Stimulated activated CD4-positive, alpha-beta T cell treated with anti-CD3 and anti-CD28 coated beads, Interleukin-4, amount 100 ng/mL, for 24 hours (primary cell): Measurements from ENCODE around the gene SLCO2A1.
A peak's percentile ranks its signal among the peaks of the same experiment; 100 is the strongest.

Source experiments
- DNase-seq: peaks from one replicate; pipeline ENCODE4 v3.0.0-alpha.2; 2020

SLCO2A1 gene

DNA sequence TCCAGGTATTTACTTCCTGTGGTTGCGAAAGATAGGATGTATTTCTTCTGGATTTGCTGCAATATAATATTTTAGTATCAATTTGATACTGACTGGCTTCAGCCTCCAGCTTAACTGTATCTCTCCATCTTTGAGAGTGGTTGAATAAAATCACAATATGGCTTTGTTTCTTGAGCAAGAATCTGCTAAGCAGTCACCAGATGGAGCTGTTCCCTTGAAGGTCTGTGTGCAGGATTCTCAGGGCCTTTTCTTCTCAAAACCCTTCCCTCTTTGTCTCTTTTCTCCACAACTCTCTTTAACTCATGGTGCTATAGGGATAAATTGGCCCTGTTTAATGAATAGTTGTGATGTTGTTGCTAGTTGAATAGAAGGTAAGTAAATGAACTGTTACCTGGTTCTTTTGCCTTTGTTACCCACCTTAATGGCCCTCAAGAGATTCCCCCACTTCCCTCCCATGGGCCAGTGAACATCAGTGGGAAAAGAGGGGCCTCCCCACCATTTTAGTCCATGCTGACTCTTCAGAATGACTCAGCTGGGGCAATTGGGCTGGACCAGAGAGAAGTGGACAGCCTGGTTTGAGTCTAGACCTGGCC, 99.3 kb downstream of the SLCO2A1 start:
- DNase-seq: no peak

DNA sequence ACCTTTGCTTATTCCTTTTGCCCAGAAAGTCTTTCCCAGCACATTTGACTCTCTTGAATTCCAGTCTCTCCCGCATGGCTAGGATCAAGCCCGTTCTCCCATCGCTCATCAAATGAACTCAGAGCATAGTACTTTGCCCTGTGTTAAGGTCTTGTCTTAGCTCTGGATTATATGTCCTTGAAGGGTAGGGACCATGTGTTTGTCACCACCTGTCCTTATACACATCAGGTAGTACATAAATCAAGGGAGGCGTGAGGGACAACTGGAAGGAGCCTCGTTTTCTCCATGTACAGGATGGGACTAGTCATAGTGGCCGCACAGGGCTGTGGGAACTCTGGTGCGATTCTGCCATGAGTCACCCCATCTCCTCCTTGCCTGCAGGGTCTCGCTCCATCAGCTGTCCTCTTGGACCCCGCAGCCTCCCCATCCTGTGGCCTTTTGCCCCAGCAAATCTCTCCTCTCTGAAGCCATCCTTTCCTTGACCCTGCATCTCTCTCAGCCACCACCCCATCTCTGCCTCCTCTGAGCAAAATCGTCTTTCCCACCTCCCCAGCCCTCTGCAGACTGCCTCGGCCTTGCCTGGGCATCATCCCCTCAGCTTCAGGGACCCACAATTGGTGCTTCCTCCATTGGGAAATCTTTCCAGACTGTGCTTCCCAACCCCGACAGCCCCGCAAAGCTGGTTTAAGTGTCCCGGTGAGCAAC, 100.7 kb downstream of the SLCO2A1 start:
- no peak for DNase-seq

DNA sequence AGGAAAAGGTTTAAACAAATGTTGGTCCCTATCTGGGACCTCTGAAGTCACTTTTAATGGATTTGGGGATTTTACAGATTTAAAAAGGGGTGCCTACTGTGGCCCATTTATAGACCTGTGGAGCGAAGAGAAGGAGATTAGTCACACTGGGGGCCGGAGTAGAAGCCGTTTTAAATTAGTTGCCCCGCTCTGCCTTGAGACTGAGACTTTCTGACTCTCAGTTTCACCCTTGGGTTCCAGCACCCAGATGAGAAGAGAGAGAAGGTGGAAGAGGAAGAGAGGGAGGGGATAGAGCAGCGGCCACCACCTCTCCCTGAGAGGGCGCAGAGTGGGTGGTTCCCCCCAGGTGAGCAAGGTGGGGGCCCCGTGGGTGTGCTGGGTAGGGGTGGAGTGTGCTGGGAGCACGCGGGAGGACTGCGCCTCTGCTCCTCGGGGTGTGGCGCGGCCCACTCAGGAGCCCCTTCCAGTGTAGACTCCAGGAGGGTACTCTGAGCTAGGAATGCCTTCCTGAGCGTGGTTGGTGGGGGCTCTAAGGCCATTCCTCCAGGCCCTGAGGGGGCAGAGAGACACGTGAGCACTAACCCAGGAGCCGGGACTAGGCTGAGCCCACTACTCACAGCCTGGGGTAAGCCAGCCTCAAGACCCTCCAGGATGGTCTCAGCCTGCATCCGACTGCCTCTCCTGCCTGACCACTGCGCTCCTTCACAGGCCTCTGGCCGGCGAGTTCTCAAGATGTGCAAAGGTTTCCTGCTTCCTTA, 101.4 kb downstream of the SLCO2A1 start:
- no peak for DNase-seq

DNA sequence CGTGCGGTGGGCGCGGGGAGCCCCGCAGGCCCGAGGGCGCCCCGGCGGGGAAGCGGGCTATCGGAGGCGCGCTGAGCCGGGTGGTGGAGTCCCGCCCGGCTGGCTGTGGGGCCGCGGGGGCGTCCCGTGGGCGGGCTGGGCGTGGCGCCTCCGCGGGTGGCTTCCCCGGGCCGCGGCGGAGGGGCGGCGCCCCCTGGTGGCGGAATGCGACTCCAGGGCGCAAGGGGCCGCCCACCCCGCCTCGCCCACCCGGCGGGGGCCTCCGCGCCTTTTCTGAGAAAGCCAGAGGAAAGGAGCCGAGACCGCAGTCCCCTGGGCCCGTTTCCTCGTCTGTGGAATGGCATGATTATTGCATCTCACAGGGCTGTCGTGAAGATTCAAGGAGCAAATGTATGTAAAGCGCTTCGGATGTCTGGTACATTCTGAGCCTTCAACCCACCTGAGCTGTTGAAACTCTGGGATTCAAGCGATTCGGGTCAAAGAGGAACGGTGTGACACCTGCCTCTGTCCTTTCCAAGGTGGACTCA, 102.1 kb downstream of the SLCO2A1 start:
- DNase-seq: peak; percentile 68

DNA sequence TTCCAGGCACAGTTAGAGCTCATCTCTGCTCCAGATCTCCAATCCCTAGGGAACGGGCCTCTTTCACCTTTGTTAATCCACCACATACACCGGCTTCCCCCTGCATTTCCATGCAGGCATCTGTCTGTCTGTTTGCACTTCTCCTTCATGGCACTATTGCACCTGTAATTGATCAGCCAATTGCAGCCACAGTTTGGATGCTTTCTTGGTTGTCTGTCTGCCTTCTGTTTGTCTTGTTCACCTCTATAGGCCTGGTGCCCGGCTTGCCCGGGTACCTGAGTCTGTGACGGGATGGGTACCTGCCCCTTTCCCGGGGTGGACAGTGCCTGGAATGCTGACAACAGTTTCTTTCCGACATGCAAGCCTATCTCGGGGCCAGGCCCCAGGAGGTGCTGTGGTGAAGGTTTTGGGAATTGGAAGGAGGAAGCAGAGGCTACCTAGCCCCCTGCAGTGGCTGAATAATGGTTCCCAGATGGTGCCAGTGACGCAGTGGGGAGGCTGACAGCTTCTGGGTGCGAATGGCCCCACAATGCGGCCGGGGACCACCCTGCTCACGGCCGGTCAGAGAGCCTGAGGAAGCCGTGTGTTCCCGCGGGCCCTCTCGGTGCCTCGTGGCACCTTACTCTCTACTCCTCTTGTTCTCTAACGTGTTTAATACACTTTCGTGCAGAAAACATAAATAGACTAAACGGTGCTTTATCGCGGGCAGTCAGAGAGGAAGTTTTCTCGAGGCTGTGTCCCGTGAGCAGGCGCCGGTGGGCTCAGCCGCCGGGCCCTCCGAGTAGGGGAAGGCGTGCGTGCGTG, 102.8 kb downstream of the SLCO2A1 start:
- no peak for DNase-seq

DNA sequence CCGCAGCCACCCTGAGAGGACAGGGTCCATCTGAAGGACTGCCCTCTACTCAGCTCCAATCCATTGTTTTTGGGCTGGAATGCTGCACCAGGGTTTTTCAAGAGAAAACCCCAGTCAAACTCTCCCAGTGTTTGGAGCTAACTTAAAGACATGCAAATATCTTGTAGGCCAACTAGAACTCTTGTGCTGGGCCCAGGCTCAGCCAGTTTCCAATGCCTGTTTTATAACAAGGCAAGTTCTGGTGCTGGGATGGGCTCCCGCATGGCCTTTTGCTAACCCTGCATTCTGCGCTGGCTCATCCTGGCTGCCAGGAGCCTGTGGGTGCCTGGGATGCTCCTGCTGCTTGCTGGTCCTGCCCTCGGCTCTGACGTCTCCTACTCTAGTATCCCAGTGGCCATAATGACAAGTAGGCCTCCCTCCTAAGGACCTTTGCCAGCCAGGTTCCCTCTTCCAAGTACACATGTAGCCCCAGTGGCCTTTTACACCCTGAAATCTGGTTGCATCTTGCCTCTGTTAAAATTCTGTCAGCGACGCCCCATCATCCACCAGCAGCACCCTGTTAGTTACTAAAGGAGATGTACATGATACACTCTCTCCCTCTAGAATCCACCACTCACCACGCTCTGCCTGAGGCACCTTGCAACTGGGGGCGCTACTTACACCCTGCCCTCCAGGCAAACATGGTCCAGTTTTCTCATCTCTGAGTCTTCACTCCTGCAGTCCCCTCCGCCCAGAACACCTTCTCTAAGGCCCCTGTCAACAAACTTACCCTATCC, 103.6 kb downstream of the SLCO2A1 start:
- DNase-seq: no peak

DNA sequence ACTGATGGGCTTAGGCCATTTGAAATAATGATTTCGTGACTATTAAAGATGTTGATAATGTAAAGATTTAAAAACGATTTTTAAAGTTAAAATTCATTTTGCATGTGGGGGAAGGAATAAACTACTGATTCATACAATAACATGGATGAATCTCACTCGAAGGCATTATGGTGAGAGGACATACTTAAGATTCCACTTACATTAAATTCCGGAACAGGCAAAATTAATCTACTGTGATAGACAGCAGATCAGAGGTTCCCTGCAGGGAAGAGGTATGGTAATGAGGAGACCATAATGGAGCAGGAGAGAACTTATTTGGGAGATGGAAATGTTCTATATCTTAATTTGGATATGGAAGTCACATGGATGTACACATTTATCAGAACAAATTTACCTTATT, 105.7 kb downstream of the SLCO2A1 start:
- no peak for DNase-seq

DNA sequence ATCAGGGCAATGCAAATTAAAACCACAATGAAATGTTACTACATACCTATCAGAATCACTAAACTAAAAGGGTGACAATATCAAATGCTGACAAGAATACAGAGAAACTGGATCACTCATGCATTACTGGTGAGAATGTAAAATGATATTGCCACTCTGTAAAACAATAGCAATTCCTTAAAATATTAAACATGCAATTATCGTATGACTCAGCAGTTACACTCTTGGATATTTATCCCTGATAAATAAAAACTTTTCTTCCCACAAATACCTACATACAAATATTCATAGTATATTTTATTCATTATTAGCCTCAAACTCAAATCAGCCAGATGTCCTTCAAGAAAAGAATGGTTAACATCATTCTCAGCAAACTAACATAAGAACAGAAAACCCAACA, 108.1 kb downstream of the SLCO2A1 start:
- no peak for DNase-seq

DNA sequence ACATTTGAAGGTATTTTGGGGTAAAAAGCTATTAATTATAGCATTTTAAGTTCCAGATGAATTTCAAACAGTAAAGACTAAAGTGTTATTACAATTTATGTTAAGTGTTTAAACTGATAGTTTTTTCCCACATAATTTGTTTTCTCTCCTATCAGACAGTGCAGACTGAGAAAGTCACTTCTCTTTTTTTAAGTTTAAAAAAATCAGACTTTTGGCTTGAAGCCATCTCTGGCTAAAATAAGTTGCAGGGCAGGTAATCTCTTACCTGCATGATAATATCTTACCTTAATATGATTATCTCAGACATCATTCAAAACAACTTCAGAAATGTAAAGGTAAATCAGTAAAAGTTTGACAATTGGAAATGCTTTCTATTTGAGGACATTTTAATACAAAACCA, 112.6 kb downstream of the SLCO2A1 start:
- DNase-seq: no peak

DNA sequence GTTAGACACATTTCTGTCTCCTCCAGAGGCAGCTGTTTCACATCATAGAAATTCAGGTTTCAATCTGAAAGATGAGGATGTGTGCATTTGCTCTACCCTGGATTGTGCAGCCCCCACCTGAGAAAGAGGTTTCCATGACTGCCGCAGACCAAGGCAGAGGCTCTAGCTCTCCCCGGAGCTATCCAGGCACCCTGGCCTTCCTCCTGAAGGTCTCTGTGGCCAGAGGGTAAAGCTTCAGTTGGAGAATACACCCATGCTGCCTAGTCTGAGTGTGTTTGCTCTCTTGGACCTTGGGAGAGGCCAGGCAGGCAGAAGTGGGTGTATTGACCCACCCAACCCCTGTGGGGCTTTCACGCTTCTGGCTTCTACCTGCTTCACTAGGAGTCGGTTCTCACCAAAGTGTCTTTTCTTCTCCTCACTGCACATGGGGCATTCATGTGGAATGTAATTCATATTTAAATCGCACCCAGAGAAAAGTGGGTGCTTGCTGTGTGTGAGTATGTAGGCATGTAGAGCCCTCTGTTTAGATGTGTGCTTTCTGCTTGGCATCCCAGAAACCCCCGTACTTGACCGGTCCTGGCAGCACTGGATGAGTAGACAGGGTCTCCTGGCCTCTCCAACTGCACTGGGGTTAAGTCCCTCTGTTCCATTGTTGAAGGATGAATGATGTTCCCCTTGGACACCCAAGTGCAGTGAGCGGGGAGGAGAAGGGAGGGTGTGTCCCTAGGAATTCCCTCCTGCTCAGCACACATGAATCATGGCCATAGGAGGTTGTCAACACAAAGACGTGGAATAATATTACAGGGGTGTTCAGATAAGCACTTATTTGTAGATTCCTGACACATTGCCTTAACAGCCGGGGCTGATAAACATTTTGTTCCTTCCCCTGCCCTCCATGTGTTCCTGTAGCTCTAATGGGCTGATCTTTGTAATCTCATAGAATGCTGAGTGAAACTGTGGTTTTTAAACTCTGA, 113.8 kb downstream of the SLCO2A1 start:
- no peak for DNase-seq

DNA sequence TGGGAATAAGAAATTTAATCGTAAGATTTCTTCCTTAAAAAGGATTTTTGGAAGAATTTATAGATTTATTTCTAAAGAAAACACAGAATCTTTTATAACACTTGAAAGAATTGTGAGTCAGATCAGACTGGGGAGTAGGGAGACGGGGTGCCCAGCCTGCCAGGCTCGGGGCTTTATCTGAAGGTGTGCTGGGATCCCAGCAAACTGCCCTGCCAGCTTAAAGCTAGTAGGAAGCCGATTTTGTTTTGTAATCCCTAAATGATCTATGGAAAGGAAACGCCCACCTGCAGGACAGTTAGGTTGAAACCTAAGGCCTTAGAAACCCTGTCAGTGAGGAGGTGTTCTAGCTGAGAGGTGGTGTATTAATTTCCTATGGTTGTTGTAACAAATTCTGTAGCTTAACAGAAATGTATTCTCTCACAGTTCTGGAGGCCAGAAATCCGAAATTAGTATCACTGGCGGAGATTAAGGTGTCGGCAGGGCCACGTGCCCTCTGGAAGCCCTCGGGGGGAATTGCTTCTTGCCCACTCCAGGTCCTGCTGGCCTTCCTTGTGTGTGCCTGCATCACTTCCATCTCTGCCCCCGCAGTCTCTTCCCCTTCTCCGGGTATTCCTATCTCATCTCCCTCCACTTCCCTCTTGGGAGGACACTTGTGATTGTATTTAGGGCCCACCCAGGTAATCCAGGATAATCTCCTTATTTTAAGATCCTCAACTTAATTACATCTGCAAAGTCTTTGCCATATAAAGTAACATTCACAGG, 114.7 kb downstream of the SLCO2A1 start:
- DNase-seq: no peak

DNA sequence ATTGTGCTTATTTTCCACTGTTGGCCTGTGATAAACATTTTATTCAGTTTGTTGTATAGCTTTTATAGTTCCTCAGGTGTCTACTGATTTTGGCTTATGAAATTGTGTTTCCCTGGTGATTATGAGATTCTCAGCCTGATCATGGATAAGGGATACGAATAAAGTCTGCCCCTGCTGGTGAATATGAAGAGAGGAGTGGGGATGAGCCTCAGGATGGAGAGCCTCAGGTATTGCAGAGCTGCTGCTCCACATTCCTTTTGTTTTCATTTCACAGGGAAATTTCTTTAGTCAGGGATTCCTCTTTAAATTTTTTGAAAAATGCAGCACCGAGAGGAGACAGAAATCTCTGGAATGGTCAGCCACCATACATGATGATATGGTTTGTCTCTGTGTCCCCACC, 119.3 kb downstream of the SLCO2A1 start:
- DNase-seq: no peak

DNA sequence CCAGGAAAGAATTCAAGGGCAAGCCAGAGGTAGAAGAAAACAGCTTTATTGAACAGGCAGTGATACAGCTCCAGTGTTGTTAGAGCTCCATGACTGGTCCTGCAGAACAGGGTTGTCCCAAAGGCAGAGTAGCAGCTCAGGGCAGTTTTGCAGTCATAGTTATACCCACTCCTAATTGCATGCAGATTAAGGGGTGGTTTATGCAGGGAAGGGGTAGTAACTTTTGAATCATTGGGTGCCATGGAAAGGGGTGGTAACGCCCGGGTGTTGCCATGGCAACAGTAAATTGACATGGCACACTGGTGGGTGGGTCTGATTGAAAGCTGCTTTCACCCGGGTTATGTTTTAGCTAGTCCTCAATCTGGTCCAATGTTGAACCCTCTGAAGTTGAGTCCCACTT, 124.3 kb downstream of the SLCO2A1 start:
- DNase-seq: no peak

DNA sequence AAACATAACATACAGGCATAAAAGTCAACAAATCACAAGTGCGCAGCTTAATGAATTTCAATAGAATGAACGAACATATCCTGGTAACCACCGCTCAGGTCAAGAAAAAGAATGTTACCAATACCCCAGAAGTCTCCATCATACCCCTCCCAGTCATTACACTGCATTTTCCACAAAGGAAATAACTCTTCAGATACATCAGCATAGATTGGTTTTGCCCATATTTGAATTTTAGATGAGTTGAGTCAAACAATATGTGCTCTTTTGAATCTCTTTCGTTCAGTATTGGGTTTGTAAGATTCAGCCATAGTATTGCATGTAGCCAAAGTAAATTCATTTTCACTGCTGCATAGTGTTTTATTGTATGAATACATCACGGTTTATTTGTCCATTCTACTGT, 127.9 kb downstream of the SLCO2A1 start:
- DNase-seq: no peak

DNA sequence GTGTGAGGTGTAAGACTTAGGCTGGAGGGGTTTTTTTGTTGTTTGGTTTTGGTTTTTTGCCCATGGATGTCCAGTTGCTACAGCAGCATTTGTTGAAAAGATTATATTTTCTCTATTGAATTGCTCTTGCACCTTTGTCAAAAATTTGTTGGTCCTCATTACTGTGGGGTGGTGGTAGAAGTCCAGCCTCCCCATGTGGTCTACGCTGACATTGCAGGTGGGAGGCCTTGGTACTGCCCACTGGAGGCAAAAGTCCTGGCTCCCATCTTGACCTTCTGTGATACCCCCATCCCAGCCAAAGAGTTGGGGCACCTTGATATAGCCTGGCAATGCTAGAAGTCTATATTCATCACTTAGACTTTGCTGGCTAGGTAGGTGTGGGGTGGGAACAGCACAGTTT, 128.6 kb downstream of the SLCO2A1 start:
- no peak for DNase-seq

DNA sequence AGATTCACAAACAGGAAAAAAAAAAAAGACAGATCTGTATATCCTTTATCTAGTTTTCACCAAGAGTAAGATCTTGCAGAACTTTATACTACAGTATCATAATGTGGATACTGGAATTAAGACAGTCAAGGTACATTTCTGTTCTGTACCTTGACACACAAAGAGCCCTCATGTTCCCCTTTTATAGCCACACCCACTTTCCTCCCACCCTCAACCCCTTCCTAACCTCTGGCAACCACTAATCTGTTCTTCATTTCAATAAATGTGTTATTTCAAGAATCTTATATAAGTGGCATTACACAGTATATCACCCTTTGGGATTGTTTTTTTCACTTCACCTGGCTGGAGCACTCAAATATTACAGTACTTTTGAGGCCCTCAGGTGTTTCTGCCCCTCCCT, 130.4 kb downstream of the SLCO2A1 start:
- DNase-seq: no peak

DNA sequence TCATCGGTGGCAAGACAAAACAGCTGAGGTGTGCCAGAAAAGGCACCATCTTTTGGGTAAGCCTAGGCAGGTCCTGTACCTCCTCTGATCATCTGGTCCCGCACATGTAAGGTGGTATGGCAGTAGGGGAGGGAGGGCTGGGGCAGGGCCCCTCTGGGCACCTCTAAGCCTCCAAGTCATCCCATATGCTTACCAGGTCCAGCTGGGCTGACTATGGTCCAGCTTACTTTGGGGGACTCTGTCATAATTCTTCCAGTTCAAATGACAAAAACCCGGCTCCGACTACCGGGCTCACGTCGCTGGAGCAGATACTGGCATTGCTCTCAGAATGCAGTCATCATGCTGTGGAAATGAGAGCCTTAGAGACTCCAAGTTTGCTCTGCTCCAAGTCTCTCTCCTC, 132.2 kb downstream of the SLCO2A1 start:
- no peak for DNase-seq

DNA sequence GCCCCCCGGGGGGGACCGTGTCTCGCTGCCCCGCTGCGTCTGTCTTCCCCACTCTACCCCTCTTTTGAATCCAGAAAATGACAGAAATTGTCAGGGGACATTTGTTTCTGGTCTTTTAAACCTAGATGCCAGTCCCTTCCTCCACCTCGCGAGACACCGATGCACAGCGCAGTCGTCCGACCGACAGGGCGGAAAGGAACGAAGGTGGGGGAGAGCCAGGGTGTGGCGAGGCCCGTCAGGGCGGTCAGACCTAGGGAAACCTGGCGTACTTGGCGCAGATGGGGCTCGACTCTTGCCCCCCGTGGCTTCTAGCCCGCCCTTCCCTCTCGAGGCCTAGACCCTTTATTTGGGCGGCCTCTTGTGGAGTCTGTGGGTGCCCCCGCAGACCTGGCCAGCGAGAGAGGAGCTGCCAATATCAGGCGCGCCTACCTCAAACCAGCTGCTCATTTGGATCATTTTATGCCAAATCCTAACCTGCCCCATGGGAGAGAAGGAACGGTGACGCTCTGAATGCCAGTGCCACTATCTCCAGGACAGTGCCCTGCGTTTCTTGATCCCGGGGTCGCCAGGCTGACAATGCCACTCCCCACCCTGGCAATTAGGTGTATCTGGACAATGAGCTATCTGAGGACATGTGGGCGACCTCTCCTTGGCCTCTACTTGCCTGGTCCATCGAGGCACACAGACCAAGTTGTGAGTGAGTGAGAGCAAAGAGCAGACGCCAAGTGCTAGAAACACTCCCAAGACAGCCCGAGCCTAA, 133.5 kb downstream of the SLCO2A1 start:
- no peak for DNase-seq

DNA sequence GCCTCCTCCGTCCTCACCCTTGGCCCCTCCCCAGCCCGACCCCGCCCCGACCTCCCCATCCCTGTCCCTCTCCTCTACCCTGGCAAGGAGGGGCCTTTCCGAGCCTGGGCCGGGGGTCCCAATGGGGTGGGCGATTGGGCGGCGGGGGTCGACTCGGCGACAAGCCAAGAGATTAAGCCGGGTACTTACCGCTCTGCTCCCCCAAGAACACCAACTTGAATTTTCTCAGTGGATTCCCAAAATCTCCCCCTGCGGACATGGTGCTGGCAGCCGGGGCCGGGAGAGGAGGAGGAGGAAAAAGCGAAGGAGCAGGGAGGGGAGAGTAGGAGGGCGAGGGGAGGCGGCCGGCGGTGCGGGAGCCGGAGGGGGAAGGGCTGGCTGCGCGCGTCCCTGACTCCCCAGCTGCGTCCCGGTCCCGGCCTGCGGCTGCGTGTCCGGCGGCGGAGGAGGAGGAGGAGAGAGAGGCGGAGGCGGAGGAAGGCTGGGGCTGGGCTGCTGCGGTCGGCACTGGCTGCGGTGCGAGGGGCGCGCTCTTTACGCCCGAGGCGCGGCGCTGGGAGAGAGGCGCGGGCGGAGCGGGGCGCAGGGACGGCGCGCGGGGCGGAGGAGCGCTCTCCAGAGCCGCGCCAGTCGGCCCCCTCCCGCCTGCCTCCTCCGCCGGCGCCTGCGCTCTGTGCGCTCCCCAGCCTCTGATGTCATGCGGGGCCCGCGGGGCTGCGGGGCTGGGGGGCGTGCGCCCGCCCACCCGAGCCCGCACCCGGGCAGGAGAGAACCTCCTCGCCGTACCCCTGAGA, 134.3 kb downstream of the SLCO2A1 start, which contains the start of gene RAB6B:
RAB6B (minus strand) TSS at position 675 of the 794 bp plus-strand sequence; CDS start at position 259, 416 bp downstream.
- no peak for DNase-seq
